GM12892 (cell line): ENCODE measurements around the gene PCED1B.

Experiments
- POLR2A ChIP-seq: IDR thresholded peaks from 2 replicates; pipeline ENCODE4 v1.6.1; 2011; ENCODE audit warnings: low read depth, low read length, control low read depth
- POLR2AphosphoS5 ChIP-seq: IDR thresholded peaks from 2 replicates; pipeline ENCODE4 v1.6.1; 2011; ENCODE audit warnings: low read depth, low read length, control low read depth

- no peak for TF ChIP-seq POLR2AphosphoS5
- TF ChIP-seq POLR2A = no peak
Observed at GRCh38 chr12:47235258-47236040, 156.0 kb downstream of the PCED1B start.
